Measurements from ENCODE around the gene FAM20C.

The FAM20C gene

GRCh38 chr7:163298-163695 is 29.1 kb upstream of the FAM20C start:
- no peak for TF ChIP-seq CTCF (IDR thresholded peaks at IDR 0.05; ENCODE audit: low read depth, low read length, missing control alignments)
- in situ Hi-C loops (cut with HindIII; ENCODE audit: low sequenced_read_pairs) = no loop called here
- no peak overlapping the region for H3K4me3 ChIP-seq (ENCODE audit: low read depth, low read length)
- no peak for DNase-seq (ENCODE audit: low read depth)

- no peak for DNase-seq (ENCODE audit: low read depth)
- in situ Hi-C loops (cut with HindIII; ENCODE audit: low sequenced_read_pairs) = no loop called here
- no peak overlapping the region for H3K4me3 ChIP-seq (ENCODE audit: low read depth, low read length)
- no peak for TF ChIP-seq CTCF (IDR thresholded peaks at IDR 0.05; ENCODE audit: low read depth, low read length, missing control alignments)
These were observed 28.1 kb upstream of the FAM20C start for GRCh38 chr7:163971-164881.

GRCh38 chr7:164882-165660 is 27.3 kb upstream of the FAM20C start:
- no peak overlapping the region for H3K4me3 ChIP-seq (ENCODE audit: low read depth, low read length)
- TF ChIP-seq CTCF (IDR thresholded peaks at IDR 0.05; ENCODE audit: low read depth, low read length, missing control alignments) = no peak
- DNase-seq (ENCODE audit: low read depth) = no peak
- in situ Hi-C loops (cut with HindIII; ENCODE audit: low sequenced_read_pairs) = no loop called here

DNA sequence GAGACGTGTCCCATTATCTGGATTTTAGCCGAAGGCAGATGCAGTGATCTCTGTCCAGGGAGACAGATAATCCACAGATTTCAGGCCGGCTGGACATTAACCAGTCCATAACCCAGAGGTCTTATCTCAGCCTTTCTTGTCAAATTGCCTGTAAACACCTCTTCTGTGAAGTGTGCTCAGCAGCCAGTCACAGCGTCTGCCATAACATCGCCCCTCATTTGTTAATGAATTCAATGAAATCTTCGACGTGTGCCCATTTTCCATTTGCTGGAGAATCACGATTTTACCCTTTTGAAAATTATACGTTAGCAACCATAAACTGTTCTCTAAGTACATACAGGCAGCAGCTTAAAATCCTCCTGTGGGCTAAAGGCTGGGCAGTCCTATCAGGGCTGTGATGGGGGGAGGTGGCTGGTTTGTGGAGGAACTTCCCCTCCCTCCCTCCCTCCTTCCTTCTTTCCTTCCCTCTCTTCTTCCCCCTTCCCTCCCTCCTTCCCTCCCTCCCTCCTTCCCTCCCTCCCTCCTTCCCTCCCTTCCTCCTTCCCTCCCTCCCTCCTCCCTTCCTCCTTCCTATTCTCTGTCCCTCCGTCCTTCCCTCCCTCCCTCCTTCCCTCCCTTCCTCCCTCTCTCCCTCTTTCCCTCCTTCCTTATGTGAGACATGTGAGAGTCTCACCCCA is 26.6 kb upstream of the FAM20C start:
- H3K4me3 ChIP-seq (ENCODE audit: low read depth, low read length) = no peak overlapping the region

GRCh38 chr7:166338-167060 is 25.9 kb upstream of the FAM20C start:
- no peak for DNase-seq (ENCODE audit: low read depth)
- no peak overlapping the region for H3K4me3 ChIP-seq (ENCODE audit: low read depth, low read length)
- in situ Hi-C loops (cut with HindIII; ENCODE audit: low sequenced_read_pairs) = no loop called here
- TF ChIP-seq CTCF (IDR thresholded peaks at IDR 0.05; ENCODE audit: low read depth, low read length, missing control alignments) = no peak

More for the DNA sequence above, 26.6 kb upstream of the FAM20C start:
- TF ChIP-seq CTCF (IDR thresholded peaks at IDR 0.05; ENCODE audit: low read depth, low read length, missing control alignments) = no peak
- DNase-seq (ENCODE audit: low read depth) = no peak
- in situ Hi-C loops (cut with HindIII; ENCODE audit: low sequenced_read_pairs) = no loop called here
